Activated CD4-positive, CD25-positive, alpha-beta regulatory T cell (primary cell): Measurements from ENCODE around the gene CTSA.
"Not testable (repeated sequence)": the region's sequence is repeated elsewhere in the genome, so short reads cannot be mapped to it uniquely, and the experiment has no call there.

Experiments used
- DNase-seq, 4 experiments: peaks; one replicate each; lab custom pipeline; 2025; lab: John Stamatoyannopoulos, UW

Gene CTSA

GRCh38 chr20:45866454-45866853, 24.7 kb upstream of the CTSA start:
- no peak for DNase-seq

GRCh38 chr20:45867136-45867818, 23.9 kb upstream of the CTSA start:
- no peak for DNase-seq

GRCh38 chr20:45867819-45868176, 23.3 kb upstream of the CTSA start:
- DNase-seq, result no peak

- DNase-seq, result no peak
Measured at GRCh38 chr20:45872626-45873025, 18.5 kb upstream of the CTSA start.

- DNase-seq, result no peak
Measured at GRCh38 chr20:45873409-45874103, 17.6 kb upstream of the CTSA start.

GRCh38 chr20:45874104-45874481, 17.0 kb upstream of the CTSA start:
- DNase-seq, result not testable (repeated sequence)

- DNase-seq, result no peak
Measured at GRCh38 chr20:45874576-45874975, 16.6 kb upstream of the CTSA start.

- no peak for DNase-seq
Measured at GRCh38 chr20:45878076-45878761, 12.9 kb upstream of the CTSA start.

GRCh38 chr20:45880988-45881788, 9.9 kb upstream of the CTSA start, which contains the start of gene ZSWIM1:
ZSWIM1 (plus strand) TSS chr20:45881227; CDS start chr20:45882593, 1,366 bp downstream.
- DNase-seq, result peak; percentile 93 to 98 (median 95)

- DNase-seq, result no peak
Measured at GRCh38 chr20:45882469-45883099, 8.6 kb upstream of the CTSA start.

- no peak for DNase-seq
Measured at GRCh38 chr20:45883100-45883469, 8.1 kb upstream of the CTSA start.

- no peak for DNase-seq
Measured at GRCh38 chr20:45886590-45887345, 4.4 kb upstream of the CTSA start.

GRCh38 chr20:45887346-45887715, 3.8 kb upstream of the CTSA start, which contains the start of gene SPATA25:
SPATA25 (minus strand) TSS chr20:45887622; CDS start chr20:45887590, 32 bp downstream.
- DNase-seq, result no peak

- DNase-seq, result no peak
Measured at GRCh38 chr20:45888681-45889080, 2.5 kb upstream of the CTSA start.

- DNase-seq, result peak in 3 of 4 experiments; percentile 14 to 18 (median 15)
Measured at GRCh38 chr20:45890077-45890984, 804 bp upstream of the CTSA start.

- DNase-seq, result no peak
Measured at GRCh38 chr20:45892049-45892825, 1.1 kb downstream of the CTSA start.

GRCh38 chr20:45892828-45893500, 1.8 kb downstream of the CTSA start:
- no peak for DNase-seq

GRCh38 chr20:45893831-45894230, 2.7 kb downstream of the CTSA start:
- DNase-seq, result no peak

GRCh38 chr20:45894797-45895196, 3.7 kb downstream of the CTSA start:
- DNase-seq, result no peak
